ENCODE results near the gene DOCK2. TPM values are rescaled to one million over a fixed set of nuclear protein-coding genes. Genes with fewer than 3 reads are reported as not detected.

DOCK2 gene
- total RNA-seq, 1 donor from 2014 or later = 1.1 TPM

- Mint-ChIP-seq H3K27ac (peak overlapping the region; percentile 47), H3K27me3 (ENCODE audit: insufficient read depth, low read depth) (peaks cover 9% of the 10 kb centered on the region)
- H3K79me2 ChIP-seq (ENCODE audit: low read depth) = no peaks in the 10 kb centered on the region
Measured at GRCh38 chr5:170113522-170113900, 476.4 kb downstream of the DOCK2 start.

DNA sequence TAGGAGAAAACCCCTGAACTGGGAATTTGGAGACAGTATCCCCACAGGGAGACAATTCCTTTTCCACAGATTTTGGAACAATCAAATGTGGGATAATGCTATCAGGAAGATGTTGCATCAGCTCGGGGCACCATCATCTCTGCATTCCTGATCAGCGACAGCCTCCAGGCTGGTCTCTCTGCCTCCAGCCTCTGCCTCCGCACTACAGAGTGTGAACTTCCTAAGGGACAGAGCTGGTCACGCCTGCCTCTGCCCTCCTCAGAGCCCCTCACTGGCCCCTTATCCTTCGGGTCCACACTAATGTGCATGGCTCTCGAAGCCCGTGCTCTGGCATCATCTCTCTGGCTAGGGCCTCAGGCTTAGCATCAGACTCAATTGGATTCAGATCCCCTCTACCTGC is 477.2 kb downstream of the DOCK2 start:
- H3K4me1 ChIP-seq = peaks cover 26% of the 10 kb centered on the region
- no peak for TF ChIP-seq EZH2phosphoT487 (IDR thresholded peaks at IDR 0.05)
- no peak for TF ChIP-seq EZH2 (IDR thresholded peaks at IDR 0.05)
- TF ChIP-seq, protein P1, sequence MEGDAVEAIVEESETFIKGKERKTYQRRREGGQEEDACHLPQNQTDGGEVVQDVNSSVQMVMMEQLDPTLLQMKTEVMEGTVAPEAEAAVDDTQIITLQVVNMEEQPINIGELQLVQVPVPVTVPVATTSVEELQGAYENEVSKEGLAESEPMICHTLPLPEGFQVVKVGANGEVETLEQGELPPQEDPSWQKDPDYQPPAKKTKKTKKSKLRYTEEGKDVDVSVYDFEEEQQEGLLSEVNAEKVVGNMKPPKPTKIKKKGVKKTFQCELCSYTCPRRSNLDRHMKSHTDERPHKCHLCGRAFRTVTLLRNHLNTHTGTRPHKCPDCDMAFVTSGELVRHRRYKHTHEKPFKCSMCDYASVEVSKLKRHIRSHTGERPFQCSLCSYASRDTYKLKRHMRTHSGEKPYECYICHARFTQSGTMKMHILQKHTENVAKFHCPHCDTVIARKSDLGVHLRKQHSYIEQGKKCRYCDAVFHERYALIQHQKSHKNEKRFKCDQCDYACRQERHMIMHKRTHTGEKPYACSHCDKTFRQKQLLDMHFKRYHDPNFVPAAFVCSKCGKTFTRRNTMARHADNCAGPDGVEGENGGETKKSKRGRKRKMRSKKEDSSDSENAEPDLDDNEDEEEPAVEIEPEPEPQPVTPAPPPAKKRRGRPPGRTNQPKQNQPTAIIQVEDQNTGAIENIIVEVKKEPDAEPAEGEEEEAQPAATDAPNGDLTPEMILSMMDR (IDR thresholded peaks at IDR 0.05) = no peak
- H3K9me3 ChIP-seq (ENCODE audit: low read depth) = no peaks in the 10 kb centered on the region
- peaks cover 8% of the 10 kb centered on the region for H3F3A ChIP-seq (ENCODE audit: low read depth)
- H3K9ac ChIP-seq = no peak overlapping the region
- H3K36me3 Mint-ChIP-seq = no peaks in the 10 kb centered on the region
- DNase-seq (ENCODE audit: low spot score) = no peak
- peaks cover 5% of the 10 kb centered on the region for H3K9me3 Mint-ChIP-seq
- peaks cover 9% of the 10 kb centered on the region for H3K27me3 Mint-ChIP-seq (ENCODE audit: insufficient read depth, low read depth)
- H3K4me1 Mint-ChIP-seq = peaks cover 31% of the 10 kb centered on the region
- no peak overlapping the region for H3K4me3 ChIP-seq
- no peaks in the 10 kb centered on the region for H3K36me3 ChIP-seq
- H3K4me3 Mint-ChIP-seq = no peak overlapping the region
- H4K20me1 ChIP-seq (ENCODE audit: low read depth) = no peaks in the 10 kb centered on the region
- H3K27me3 ChIP-seq = peaks cover 38% of the 10 kb centered on the region
- H2AFZ ChIP-seq (replicated peaks) = no peak overlapping the region
- H3K27ac ChIP-seq = no peak overlapping the region
- H3K79me2 ChIP-seq (ENCODE audit: low read depth) = no peaks in the 10 kb centered on the region
- no peak overlapping the region for H3K27ac Mint-ChIP-seq
- H3K4me2 ChIP-seq = no peak overlapping the region

More at GRCh38 chr5:170113522-170113900, 476.4 kb downstream of the DOCK2 start:
- Histone ChIP-seq H4K20me1 (ENCODE audit: low read depth) (no peaks in the 10 kb centered on the region), H3K4me3 (no peak overlapping the region), H3F3A (ENCODE audit: low read depth) (peaks cover 8% of the 10 kb centered on the region), H3K36me3 (no peaks in the 10 kb centered on the region), H3K4me1 (peaks cover 28% of the 10 kb centered on the region), H3K27me3 (peaks cover 46% of the 10 kb centered on the region), H3K9me3 (ENCODE audit: low read depth) (no peaks in the 10 kb centered on the region), H3K27ac (no peak overlapping the region), H2AFZ (replicated peaks) (peak overlapping the region; percentile 82), H3K9ac (no peak overlapping the region), H3K4me2 (peak overlapping the region; percentile 23)
- Mint-ChIP-seq H3K9me3 (peaks cover 5% of the 10 kb centered on the region), H3K36me3 (no peaks in the 10 kb centered on the region), H3K4me1 (peaks cover 33% of the 10 kb centered on the region), H3K4me3 (no peak overlapping the region)
- no peak for TF ChIP-seq EZH2phosphoT487 (IDR thresholded peaks at IDR 0.05)
- no peak for TF ChIP-seq EZH2 (IDR thresholded peaks at IDR 0.05)
- TF ChIP-seq, protein P1 (IDR thresholded peaks at IDR 0.05) = no peak
- no peak for DNase-seq (ENCODE audit: low spot score)

DNA sequence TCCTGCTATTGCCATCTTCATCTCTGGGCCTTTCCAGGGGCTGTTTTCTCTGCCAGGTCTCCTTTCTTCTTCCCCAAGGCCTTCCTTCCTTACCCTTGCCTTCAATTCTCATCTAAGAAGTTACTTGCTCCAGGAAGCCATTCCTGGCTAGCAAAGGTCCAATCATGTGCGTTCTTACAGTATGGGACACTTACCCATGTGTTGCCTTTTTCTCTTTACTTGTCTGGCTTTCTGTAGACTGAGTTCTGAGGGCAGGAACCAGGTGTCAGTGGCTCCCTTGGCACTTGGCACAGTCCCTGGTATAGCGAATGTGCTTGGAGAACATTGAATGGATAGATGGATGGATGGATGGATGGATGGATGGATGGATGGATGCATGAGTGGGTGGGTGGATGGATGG is 478.9 kb downstream of the DOCK2 start:
- no peaks in the 10 kb centered on the region for H4K20me1 ChIP-seq (ENCODE audit: low read depth)
- H3F3A ChIP-seq (ENCODE audit: low read depth) = peaks cover 8% of the 10 kb centered on the region
- Mint-ChIP-seq H3K27me3 (ENCODE audit: insufficient read depth, low read depth) (peaks cover 9% of the 10 kb centered on the region), H3K27ac (no peak overlapping the region), H3K36me3 (no peaks in the 10 kb centered on the region), H3K4me1 (peaks cover 20% of the 10 kb centered on the region), H3K4me3 (no peak overlapping the region), H3K9me3 (peaks cover 5% of the 10 kb centered on the region)
- H3K27me3 ChIP-seq = peaks cover 22% of the 10 kb centered on the region
- H3K4me3 ChIP-seq = no peak overlapping the region
- peaks cover 12% of the 10 kb centered on the region for H3K4me1 ChIP-seq
- H3K27ac ChIP-seq = no peak overlapping the region
- H3K9ac ChIP-seq = no peak overlapping the region
- no peaks in the 10 kb centered on the region for H3K9me3 ChIP-seq (ENCODE audit: low read depth)
- DNase-seq (ENCODE audit: low spot score) = no peak
- H3K79me2 ChIP-seq (ENCODE audit: low read depth) = no peaks in the 10 kb centered on the region
- no peaks in the 10 kb centered on the region for H3K36me3 ChIP-seq
- TF ChIP-seq EZH2 (IDR thresholded peaks at IDR 0.05) (no peak), EZH2phosphoT487 (IDR thresholded peaks at IDR 0.05) (no peak)
- TF ChIP-seq, protein P1 (IDR thresholded peaks at IDR 0.05) = no peak
- H2AFZ ChIP-seq (replicated peaks) = no peak overlapping the region
- no peak overlapping the region for H3K4me2 ChIP-seq

Data from neural progenitor cell (in vitro differentiated cells).